GM19452 (cell line): ENCODE measurements around the gene ARV1.
A peak's percentile ranks its signal among the peaks of the same experiment; 100 is the strongest.
"Not testable (repeated sequence)": the region's sequence is repeated elsewhere in the genome, so short reads cannot be mapped to it uniquely, and the experiment has no call there.

Source experiments
- ATAC-seq: cut with Tn5 transposase; IDR thresholded peaks from one replicate; pipeline ENCODE4 v1.9.1; 2021; ENCODE audit not compliant: unreplicated experiment

The ARV1 gene

GRCh38 chr1:230976825-230977747 is 1.8 kb upstream of the ARV1 start:
- ATAC-seq = no peak

GRCh38 chr1:230977761-230978490 is 968 bp upstream of the ARV1 start:
- ATAC-seq = peak; percentile 5

- ATAC-seq = no peak
Observed at GRCh38 chr1:230979389-230979716, 459 bp downstream of the ARV1 start.

GRCh38 chr1:230979952-230980351 is 1.1 kb downstream of the ARV1 start:
- ATAC-seq = no peak

GRCh38 chr1:230982696-230983095 is 3.8 kb downstream of the ARV1 start:
- no peak for ATAC-seq

- no peak for ATAC-seq
Observed at GRCh38 chr1:230983811-230984210, 4.9 kb downstream of the ARV1 start.

- ATAC-seq = not testable (repeated sequence)
Observed at GRCh38 chr1:230984622-230985515, 6.0 kb downstream of the ARV1 start.

GRCh38 chr1:230985711-230986110 is 6.8 kb downstream of the ARV1 start:
- ATAC-seq = no peak

GRCh38 chr1:230986976-230987375 is 8.1 kb downstream of the ARV1 start:
- ATAC-seq = no peak

- ATAC-seq = no peak
Observed at GRCh38 chr1:230987448-230987847, 8.6 kb downstream of the ARV1 start.

- ATAC-seq = no peak
Observed at GRCh38 chr1:230992100-230992774, 13.3 kb downstream of the ARV1 start.

- no peak for ATAC-seq
Observed at GRCh38 chr1:230994860-230995259, 16.0 kb downstream of the ARV1 start.

GRCh38 chr1:231000201-231000600 is 21.3 kb downstream of the ARV1 start:
- no peak for ATAC-seq

- no peak for ATAC-seq
Observed at GRCh38 chr1:231000639-231001038, 21.7 kb downstream of the ARV1 start.

GRCh38 chr1:231001892-231002291 is 23.0 kb downstream of the ARV1 start:
- no peak for ATAC-seq

- ATAC-seq = not testable (repeated sequence)
Observed at GRCh38 chr1:231007535-231007934, 28.6 kb downstream of the ARV1 start.

GRCh38 chr1:231011360-231011759 is 32.5 kb downstream of the ARV1 start:
- ATAC-seq = no peak

GRCh38 chr1:231011963-231012362 is 33.1 kb downstream of the ARV1 start:
- no peak for ATAC-seq

GRCh38 chr1:231013391-231014015 is 34.6 kb downstream of the ARV1 start:
- ATAC-seq = no peak

GRCh38 chr1:231016234-231016633 is 37.3 kb downstream of the ARV1 start:
- ATAC-seq = no peak
